C4-2B (cell line): ENCODE results near the gene C15orf39.

Experiments
- H3K27ac ChIP-seq: fragments of 450-650 bp; 2 replicates; pipeline ENCODE4 v1.5.1; 2017
- CTCF ChIP-seq: fragments of 450-650 bp; conservative IDR thresholded peaks from 2 replicates; pipeline ENCODE4 v1.5.1; 2017; ENCODE audit warnings: mild to moderate bottlenecking
- ZFX ChIP-seq: fragments of 450-650 bp; IDR thresholded peaks from 2 replicates; pipeline ENCODE4 v1.6.1; 2017

Gene C15orf39

GRCh38 chr15:75185271-75186029 lies 16.2 kb upstream of the C15orf39 start:
- H3K27ac ChIP-seq, result no peak overlapping the region
- TF ChIP-seq ZFX (no peak), CTCF (no peak)

- H3K27ac ChIP-seq, result no peak overlapping the region
- TF ChIP-seq CTCF (no peak), ZFX (no peak)
These were observed 15.6 kb upstream of the C15orf39 start for GRCh38 chr15:75186044-75186443.

- no peak overlapping the region for H3K27ac ChIP-seq
- no peak for TF ChIP-seq ZFX
- TF ChIP-seq CTCF, result no peak
These were observed 13.2 kb upstream of the C15orf39 start for GRCh38 chr15:75188499-75188898.

- TF ChIP-seq ZFX (no peak), CTCF (no peak)
- no peak overlapping the region for H3K27ac ChIP-seq
These were observed 10.4 kb upstream of the C15orf39 start for GRCh38 chr15:75191235-75191634.

- no peak for TF ChIP-seq ZFX
- H3K27ac ChIP-seq, result no peak overlapping the region
These were observed 9.4 kb upstream of the C15orf39 start for GRCh38 chr15:75192307-75192706.

- no peak for TF ChIP-seq CTCF
- no peak for TF ChIP-seq ZFX
- H3K27ac ChIP-seq, result no peak overlapping the region
These were observed 8.4 kb upstream of the C15orf39 start for GRCh38 chr15:75193272-75193671.

GRCh38 chr15:75193976-75194375 lies 7.7 kb upstream of the C15orf39 start:
- no peak for TF ChIP-seq ZFX
- no peak for TF ChIP-seq CTCF
- H3K27ac ChIP-seq, result no peak overlapping the region

- no peak for TF ChIP-seq CTCF
- no peak for TF ChIP-seq ZFX
- H3K27ac ChIP-seq, result no peak overlapping the region
These were observed 7.3 kb upstream of the C15orf39 start for GRCh38 chr15:75194397-75194796.
